ENCODE data around the gene HPCAL1. TPM values are rescaled to one million over a fixed set of nuclear protein-coding genes. Genes with fewer than 3 reads are reported as not detected.

Gene HPCAL1
- polyA plus RNA-seq, 3 donors: 28.0 to 31.3 (median 31.2) TPM

DNA sequence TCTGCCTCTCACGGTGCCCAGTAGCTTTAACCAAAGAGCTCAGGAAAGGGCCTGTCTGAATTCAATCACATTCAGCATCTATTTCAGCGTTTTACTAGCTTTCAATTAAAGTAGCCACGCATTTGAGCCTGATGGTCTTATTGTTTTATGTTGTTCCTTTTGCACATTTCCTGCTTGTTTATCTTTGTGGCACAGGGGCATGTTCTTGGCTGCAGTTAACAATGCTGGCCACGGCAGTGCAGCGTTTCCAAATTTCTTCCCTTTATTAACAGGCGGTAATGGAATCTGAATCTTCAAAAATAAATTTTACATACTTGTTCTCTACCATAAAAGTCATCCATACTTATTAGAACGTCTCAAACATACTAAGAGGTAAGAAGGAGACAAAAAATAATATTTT lies 46.2 kb downstream of the HPCAL1 start:
- no peak for DNase-seq

DNA sequence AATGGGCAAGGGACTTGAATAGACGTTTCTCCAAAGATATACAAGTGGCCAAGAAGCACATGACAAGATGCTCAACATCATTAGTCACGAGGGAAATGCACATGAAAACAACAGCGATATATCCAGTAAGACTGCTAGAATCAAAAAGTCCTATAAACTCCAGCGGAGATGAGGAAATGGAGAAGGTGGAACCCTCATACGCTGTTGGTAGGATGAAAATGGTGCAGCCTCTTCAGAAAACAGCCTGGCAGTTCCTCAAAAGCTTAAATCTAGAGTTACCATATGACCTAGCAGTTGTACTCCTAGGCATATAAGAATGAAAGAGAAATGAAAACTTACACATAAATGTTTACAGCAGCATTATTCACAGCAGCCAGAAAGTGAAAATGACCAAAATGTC lies 48.1 kb downstream of the HPCAL1 start:
- DNase-seq: no peak

DNA sequence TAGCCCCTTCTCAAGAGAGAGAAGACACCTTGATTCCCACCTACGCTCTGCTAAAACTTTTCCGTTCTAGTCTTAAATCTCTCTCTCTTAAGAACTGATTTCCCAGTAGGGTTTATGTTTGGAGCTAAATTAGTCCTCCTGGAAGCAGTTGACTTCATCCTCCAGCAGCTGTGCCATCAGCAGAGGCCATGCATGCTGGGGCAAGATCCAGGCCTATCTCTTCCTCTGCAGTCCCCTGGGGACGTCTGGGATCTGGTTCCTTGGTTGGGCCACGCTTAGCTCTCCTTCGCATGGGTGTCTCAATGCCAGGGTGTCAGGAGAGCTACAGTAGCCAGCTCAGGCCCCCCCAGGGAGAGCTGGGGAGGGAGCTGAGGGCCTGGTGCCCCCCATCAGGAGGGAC lies 49.7 kb downstream of the HPCAL1 start:
- DNase-seq: no peak

DNA sequence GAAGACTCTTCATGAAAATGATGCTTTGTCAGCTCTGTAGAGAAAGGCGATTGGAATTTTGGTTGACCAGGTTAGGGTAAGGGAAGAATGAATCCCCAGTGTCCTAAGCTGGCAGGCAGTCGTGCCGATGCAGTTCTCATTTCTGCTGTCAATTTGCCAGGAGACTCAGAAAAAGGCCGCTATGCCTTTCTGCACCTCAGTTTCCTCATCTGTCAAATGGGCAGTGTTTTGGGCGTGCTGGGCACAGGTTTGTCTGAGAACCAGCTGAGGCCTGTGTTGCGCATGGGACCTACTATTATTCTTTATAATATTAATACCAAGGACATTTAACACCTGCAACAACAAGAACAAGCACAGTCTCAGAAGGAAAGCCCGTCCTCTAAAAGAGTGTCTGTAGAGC lies 50.3 kb downstream of the HPCAL1 start:
- no peak for DNase-seq

DNA sequence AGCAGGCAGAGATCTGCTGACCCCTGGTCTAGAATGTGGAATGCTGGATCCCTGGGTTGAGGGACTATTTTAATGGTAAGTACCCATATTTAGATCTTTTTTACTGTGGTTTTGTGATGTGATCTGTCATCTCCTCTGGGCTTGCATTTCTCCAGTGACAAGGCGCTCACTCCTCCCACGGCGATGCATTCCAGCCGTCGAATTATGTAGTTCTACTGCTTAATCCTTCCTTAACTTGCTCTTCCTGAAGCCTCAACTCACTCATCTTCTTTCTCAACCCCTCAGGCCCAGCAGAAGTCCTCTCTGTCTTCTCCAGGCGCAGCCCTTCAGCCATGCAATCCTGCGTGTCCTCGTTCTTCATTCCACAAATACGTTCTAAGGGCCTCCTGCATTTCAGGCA lies 51.2 kb downstream of the HPCAL1 start:
- no peak for DNase-seq

DNA sequence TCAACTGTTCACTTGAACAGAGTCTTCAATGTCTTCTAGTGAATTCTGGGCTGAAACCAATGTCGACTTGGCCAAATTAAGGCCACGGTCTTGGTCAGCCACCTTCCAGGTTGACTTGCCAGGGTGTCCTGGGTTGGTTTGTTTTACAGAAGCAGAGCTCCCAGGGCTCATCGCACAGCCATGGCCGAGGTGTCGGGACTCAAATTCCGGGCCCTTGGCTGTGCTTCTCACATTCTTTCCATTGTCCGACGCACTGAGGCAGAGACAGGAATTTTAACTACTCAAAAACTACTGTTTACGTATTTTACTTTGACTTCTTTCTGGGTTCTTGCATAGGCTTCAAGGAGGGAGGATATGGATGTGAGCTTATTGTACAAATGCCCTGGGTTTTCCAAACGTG lies 51.7 kb downstream of the HPCAL1 start:
- no peak for DNase-seq

DNA sequence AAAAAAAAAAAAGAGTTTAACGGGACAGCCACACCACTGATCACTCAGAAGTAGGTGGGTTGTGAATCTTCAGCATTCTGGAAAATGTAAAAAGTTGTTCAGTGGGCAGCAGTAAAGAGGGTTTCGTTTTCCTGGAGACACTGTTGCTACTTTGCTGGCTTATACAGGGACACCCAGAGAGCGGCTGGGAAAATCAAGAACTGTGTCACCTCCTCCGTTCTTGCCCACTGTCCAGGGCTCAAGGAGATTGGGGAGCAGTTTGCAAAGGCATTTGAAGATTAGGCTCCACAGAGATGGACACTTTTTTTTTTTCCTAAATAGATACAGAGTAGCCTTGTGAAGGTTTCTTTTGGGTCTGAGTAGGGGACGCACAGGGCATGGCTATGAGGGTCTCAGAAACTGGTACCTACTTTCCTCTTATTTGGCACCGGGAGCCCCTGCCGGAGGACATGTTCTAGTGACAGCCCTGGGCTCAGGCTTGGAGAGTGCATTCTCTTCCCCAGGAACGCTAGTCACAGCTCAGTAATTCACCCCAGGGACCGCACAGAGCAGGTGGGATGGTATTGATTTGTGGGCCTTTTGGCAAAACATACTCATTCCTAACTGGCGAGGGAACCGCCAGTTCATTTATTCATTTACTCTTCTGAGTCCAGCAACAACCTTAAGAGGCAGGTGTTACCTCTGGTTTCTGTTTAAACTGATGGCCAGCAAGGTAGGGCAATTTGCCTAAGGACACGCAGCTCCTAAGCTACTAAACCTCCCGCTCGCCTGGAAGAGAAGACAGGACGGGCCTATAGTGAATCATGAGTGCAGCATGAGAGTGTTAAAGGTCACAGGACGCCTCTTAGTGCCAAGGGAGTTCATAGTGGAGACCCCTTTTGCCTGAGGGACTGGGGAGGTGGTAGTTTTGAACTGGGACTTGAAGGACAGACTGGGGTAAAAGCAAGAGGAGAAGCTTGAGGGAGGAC lies 53.1 kb downstream of the HPCAL1 start:
- DNase-seq: no peak

DNA sequence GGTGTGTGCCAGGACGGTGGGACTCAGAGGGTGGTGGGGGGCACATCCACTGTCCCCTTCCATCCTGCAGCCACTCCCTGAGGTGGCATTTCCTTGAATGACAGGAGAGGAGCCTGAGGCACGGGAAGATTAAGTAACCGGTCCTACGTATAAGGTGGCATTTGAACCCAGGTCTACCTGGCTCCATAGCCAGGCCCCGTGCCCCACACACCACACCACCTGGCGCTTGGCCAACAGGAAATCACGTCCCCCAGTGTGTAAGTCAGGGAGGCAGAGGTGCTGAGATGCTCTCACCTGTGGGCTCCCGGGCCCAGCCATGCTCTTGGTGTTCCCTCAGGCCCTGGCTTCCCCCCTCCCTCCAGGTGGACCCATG lies 53.7 kb downstream of the HPCAL1 start:
- no peak for DNase-seq

DNA sequence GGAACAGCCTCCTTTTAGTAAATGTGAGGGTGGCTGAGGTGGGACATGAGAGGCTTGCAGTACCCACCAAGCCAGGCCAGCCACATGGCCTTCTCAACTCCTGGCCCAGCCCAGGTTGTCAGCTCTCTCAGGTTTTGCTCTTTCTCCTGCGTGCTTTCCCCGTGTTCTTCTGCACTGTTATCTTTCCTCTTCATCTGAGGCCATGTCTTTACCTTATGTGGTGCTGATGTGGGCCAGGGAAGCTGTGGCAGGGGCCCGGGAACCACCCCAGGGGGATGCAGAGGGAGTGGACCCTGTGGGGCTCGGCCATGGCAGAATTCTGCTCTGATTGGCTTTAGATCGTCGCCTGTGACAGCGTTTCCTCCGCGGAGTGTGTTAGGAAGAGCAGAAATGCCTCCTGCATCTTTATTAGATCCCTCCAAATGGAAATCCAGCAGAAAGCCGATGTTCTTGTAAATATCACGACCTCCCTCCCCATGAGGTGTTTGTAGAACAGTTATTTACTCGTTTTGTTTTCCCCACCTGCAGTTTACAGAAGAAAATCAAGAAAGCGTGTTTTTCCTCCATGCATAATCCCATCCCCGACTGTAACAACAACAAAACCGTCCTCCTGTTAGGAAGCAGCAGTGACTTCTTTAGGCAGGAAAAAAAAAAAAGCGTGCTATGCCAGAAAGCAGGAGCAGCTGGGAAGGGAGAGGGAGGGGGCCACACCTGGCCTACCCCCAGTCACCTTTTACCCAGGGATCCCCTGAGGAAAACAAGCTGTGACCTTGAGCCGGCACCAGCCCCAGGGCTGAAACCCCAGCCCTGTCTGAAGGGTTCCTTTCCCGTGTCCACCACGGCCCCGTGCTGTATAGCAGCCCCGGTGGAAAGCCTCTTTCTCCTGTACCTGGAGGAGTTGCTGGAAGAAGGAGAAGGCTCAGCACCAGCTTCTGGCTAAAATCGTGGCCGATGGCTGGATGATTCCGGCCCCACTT lies 54.8 kb downstream of the HPCAL1 start:
- DNase-seq: no peak

DNA sequence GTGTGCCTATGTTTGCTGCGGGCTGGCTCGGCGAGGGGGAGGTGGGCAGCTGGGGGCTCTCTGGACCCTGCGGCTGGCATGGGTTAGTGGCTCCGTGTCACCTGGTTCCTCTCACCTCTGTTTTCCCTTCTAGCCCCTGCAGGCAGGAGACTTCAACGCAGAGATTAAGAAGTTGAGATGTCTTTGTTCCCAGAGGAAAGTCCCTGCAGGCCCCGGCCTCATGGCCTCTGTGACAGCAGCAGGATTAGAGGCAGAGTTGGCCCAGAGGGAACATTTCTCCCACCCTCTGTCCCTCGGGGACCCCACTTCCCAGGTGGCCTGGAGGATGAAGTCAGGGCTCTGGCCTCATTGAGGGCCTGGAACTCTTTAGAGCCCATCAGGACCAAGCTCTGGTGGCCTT lies 56.5 kb downstream of the HPCAL1 start:
- no peak for DNase-seq

DNA sequence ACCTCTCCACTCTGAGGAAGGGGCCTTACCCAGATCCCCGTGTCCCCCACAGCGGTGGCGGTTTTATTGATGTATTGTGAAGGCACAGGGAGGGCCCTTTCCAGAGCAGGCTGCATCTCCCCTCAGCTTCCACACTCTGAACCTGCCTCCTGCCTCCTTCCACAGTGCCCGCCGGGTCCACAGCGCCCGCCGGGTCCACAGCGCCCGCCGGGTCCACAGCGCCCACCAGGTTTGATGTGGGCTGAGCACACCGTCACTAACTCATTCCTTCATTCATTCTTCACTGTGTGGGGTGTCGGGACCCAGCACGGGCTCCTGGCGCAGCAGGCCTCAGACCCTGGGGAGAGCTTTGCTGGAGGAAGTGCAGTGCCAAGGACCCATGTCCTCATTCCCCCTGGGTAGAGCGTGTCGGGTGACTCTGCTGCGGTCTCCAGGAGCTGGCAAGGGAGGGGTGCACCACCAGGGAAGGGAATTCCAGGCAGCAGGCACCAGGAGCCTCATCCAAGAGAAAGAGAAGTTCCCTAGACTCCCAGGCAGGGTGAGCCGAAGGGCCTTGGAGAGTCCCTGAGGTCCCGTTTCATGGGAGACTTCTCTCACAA lies 57.1 kb downstream of the HPCAL1 start:
- DNase-seq: no peak

DNA sequence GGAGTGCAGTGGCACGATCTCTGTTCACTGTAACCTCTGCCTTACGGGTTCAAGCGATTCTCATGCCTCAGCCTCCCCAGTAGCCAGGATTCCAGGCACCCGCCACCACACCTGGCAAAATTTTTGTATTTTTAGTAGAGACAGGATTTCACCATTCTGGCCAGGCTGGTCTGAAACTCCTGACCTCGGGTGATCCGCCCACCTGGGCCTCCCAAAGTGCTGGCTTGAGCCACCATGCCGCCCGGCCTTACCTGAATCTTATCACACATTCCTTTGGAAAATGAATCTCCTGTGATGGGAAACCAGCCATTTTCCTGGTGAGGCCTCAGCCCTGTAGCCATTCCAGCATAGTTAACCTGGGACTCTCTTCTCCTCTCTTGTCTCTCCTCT lies 57.8 kb downstream of the HPCAL1 start:
- DNase-seq: no peak

DNA sequence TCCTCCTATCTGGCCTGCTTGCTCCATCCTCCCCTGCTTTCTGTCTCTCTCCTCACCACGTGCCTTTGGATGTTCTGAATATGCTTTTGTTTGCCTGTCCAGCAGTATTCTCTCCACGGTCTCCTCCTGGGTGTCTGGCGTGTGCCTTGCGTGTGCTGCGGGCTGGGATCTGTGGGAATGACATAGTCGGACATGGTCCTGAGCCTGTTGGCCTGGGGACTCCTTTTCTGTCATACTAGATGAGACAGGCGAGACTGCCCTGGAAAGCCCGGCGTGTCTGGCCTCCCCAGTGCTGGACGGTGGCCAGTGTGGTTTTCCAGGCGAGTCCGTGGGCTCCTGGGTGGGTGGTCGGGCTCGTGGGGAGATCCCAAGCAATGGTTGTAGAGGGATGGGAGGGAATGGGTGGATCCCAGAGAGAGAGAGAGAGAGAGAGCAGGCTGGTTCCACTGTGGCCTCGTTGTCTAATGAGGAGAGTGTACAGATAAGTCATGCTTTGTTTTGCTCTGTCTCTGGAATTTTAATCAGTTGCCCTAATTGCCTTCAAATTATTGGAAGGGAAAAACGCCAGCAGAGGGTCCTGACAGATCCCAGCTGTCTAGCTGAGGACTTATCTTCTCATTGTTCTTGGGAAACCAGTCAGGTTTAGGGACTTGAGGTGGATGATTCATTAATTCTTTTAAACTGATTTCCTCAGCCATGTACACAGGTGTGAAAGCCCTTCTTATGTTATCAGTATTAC lies 58.3 kb downstream of the HPCAL1 start:
- DNase-seq: no peak

DNA sequence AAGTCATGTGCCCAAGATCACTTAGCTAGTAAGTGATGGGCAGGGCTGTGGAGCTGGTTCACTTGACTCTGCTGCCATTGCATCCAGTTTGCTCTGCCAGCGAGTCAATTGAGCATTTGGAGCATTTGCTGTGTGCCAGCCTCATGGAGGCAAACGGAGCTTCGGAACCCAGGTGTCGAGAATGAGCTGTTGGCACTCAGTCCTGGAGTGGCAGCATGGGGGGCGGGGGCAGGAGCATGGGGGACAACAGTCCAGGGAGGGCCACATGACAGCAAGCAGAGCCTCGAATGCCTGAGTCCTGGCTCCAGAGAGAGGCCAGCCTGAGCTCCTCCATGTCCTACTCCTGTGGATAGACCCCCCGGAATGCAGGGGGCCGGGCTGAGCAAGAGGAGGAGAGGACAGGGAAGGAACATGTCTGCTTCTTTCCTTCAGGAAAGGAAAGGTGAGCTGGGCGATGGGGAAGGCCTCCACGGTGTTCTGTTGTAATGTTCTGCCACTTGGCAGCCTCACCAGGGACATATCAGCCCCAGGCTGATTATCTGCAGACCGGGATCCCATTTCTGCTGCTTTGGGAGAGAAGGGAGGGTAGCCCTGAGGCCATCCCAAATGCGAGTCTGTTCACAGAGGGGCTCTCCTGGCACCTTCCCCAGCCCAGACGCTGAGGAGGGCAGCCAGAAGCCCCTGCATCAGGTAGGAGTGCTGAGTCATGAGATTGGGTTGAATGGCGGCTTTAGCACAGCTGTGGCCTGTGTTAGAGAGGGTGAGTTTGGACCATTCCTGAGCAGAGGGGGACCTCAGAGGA lies 59.6 kb downstream of the HPCAL1 start:
- no peak for DNase-seq

DNA sequence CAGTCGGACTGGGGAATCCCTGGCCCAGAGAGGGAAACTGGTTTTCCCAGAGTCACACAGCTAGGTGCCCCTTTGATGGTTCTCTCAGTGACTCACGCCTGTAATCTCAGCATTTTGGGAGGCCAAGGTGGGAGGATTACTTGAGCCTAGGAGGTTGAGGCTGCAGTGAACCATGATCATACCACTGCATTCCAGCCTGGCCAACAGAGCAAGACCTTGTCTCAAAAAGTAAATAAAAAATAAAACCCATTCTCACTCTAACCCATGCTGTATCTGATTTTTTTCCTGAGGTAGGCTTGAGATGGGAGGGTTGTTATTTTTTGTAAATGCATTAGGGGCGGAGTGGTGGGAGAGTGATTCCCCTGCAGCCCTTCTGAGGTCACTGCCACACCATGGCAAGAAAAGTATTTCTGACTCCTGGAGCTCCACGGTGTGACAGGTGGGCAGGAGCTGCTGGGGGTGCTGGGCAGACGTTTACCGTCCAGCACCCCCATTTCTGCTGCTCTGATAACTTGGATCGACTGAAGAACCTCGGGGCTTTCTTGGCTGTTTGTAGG lies 60.3 kb downstream of the HPCAL1 start:
- no peak for DNase-seq

DNA sequence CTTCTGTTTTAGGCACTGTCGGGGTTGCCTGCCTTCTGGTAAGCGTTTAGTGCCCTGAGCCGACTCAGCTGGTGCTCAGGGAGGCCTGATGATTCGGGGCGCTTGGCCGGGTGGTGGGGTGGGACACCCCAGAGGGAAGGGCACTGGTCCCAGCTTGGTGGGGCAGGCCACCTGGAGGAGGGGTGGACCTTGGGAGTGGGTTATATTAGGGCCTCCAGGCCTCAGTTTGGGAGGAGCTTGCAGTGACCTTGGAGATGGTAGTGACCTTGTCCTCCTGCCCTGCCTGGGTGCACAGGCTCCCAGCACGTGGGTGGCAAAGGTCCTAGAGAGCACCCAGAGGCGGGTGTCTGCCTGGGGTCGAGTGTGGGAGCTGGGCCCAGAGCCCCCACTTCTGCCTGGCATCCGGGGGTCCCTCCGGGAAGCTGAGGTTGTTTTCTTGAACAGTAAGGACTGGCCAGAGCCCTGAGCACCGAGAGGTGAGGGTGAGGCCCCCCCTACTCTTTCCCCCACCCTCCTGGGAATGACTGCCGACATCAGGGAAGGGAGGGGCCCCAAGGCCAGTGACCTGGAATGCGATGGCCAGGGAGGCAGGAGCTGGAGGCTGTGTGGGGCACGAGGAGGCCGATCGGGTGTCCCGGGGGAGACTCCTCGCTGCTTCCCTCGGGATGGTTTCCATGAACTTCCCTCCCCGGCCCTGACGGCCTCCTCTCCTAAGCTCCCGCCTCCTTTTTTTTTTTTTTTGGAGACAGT lies 61.3 kb downstream of the HPCAL1 start:
- no peak for DNase-seq

DNA sequence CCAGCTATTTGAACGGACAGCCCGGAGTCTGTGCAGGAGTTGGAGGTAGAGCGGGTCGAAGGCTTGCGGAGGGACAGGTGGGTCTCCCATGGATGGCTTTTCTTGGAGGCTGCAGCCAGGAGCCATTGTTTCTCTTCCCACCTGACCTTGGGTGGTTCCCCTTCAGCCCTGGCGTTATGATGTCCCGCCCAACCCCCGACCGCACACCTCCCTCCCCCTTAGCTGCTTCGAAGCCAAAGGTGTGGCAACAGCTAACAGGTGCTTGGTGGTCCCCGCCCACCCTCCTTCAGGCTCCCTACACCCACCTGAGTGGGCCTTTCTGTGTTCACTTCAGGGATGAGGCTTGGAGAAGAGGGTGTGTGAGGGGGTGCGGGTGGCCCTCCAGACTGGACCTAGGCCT lies 62.7 kb downstream of the HPCAL1 start:
- no peak for DNase-seq

DNA sequence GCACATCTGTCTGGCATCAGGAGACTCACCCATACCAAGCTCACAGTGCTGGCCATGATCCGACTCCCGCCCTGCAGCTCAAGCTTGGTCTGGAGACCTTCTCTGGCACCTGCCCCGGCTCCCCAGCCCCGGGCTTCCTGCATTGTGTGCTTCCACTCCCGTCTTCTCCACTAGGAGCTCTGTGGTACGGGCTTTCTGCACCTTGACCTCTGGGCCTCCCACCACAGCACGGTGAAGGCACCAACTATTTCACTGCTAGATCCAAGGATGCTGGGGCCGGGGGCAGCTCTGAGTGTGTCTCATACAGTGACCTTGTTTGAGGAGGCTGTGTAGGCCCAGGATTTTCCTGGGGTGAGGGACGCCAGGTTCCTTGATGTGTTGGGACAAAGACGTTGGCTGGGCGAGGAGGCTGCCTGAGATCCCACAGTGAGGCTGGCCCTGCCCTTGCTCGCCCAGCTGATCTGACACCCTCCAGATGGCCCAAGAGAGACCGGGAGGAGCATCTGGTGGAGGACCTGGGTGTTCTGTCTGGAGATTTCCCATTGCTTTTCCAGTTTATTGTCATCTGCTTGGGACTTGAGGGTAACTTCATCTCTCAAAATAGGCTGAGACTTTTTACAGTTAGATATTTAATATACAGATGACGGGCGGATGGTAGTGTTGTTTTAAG lies 64.0 kb downstream of the HPCAL1 start:
- no peak for DNase-seq
